ENCODE measurements around the gene RAB7B.
"Not testable (repeated sequence)": the region's sequence is repeated elsewhere in the genome, so short reads cannot be mapped to it uniquely, and the experiment has no call there.

Gene RAB7B

GRCh38 chr1:205996641-205997040, 6.6 kb downstream of the RAB7B start:
- not testable (repeated sequence) for DNase-seq (ENCODE audit: low read depth)

- DNase-seq (ENCODE audit: low read depth): no peak
Observed at GRCh38 chr1:205994346-205994745, 8.8 kb downstream of the RAB7B start.

- DNase-seq (ENCODE audit: low read depth): no peak
Observed at GRCh38 chr1:205993068-205993467, 10.1 kb downstream of the RAB7B start.

GRCh38 chr1:205992218-205992882, 10.8 kb downstream of the RAB7B start:
- DNase-seq (ENCODE audit: low read depth): no peak

- no peak for DNase-seq (ENCODE audit: low read depth)
Observed at GRCh38 chr1:205991237-205991636, 12.0 kb downstream of the RAB7B start.

- DNase-seq (ENCODE audit: low read depth): no peak
Observed at GRCh38 chr1:205990226-205990625, 13.0 kb downstream of the RAB7B start.

- no peak for DNase-seq (ENCODE audit: low read depth)
Observed at GRCh38 chr1:205989786-205990185, 13.4 kb downstream of the RAB7B start.

- DNase-seq (ENCODE audit: low read depth): no peak
Observed at GRCh38 chr1:205988585-205988995, 14.6 kb downstream of the RAB7B start.

- no peak for DNase-seq (ENCODE audit: low read depth)
Observed at GRCh38 chr1:205986861-205987260, 16.3 kb downstream of the RAB7B start.

GRCh38 chr1:205986292-205986691, 16.9 kb downstream of the RAB7B start:
- no peak for DNase-seq (ENCODE audit: low read depth)

- DNase-seq (ENCODE audit: low read depth): no peak
Observed at GRCh38 chr1:205985330-205986005, 17.7 kb downstream of the RAB7B start.

GRCh38 chr1:205983925-205984725, 19.1 kb downstream of the RAB7B start:
- no peak for DNase-seq (ENCODE audit: low read depth)

GRCh38 chr1:205981257-205981656, 21.9 kb downstream of the RAB7B start:
- DNase-seq (ENCODE audit: low read depth): no peak

- DNase-seq (ENCODE audit: low read depth): no peak
Observed at GRCh38 chr1:205980237-205980870, 22.8 kb downstream of the RAB7B start.

- DNase-seq (ENCODE audit: low read depth): no peak
Observed at GRCh38 chr1:205979301-205979700, 23.9 kb downstream of the RAB7B start.

GRCh38 chr1:205978676-205979075, 24.5 kb downstream of the RAB7B start:
- DNase-seq (ENCODE audit: low read depth): no peak

- DNase-seq (ENCODE audit: low read depth): peak; percentile 33
Observed at GRCh38 chr1:205977402-205978014, 25.7 kb downstream of the RAB7B start.

- no peak for DNase-seq (ENCODE audit: low read depth)
Observed at GRCh38 chr1:205976708-205977401, 26.3 kb downstream of the RAB7B start.

GRCh38 chr1:205976036-205976435, 27.2 kb downstream of the RAB7B start:
- DNase-seq (ENCODE audit: low read depth): no peak

- no peak for DNase-seq (ENCODE audit: low read depth)
Observed at GRCh38 chr1:205975387-205975998, 27.7 kb downstream of the RAB7B start.

- no peak for DNase-seq (ENCODE audit: low read depth)
Observed at GRCh38 chr1:205974712-205975111, 28.5 kb downstream of the RAB7B start.
